ENCODE measurements around the gene RDH16.

Gene RDH16

GRCh38 chr12:56953314-56953713 is 4.1 kb downstream of the RDH16 start:
- H3K4me3 ChIP-seq (ENCODE audit: low read depth, low read length): no peak overlapping the region
- no peaks in the 10 kb centered on the region for H3K9me3 ChIP-seq (ENCODE audit: control insufficient read depth, low read length)
- no peak overlapping the region for H3K4me2 ChIP-seq (ENCODE audit: low read length)
- H3K9ac ChIP-seq: no peak overlapping the region
- H3K4me1 ChIP-seq: no peaks in the 10 kb centered on the region
- H2AFZ ChIP-seq: no peak overlapping the region
- no peaks in the 10 kb centered on the region for H3K27me3 ChIP-seq (ENCODE audit: control insufficient read depth, insufficient read depth, low read length)
- no peaks in the 10 kb centered on the region for H3K79me2 ChIP-seq
- no peaks in the 10 kb centered on the region for H3K36me3 ChIP-seq (ENCODE audit: control insufficient read depth, insufficient read depth, low read length)
- no peak for TF ChIP-seq CTCF (IDR thresholded peaks at IDR 0.05)
- H3K27ac ChIP-seq: no peak overlapping the region

- no peak overlapping the region for H3K9ac ChIP-seq
- no peaks in the 10 kb centered on the region for H3K79me2 ChIP-seq
- no peaks in the 10 kb centered on the region for H3K4me1 ChIP-seq
- H3K27ac ChIP-seq: no peak overlapping the region
- H3K4me2 ChIP-seq (ENCODE audit: low read length): no peak overlapping the region
- no peak overlapping the region for H3K4me3 ChIP-seq (ENCODE audit: low read depth, low read length)
- H2AFZ ChIP-seq: no peak overlapping the region
- H3K27me3 ChIP-seq (ENCODE audit: control insufficient read depth, insufficient read depth, low read length): no peaks in the 10 kb centered on the region
- H3K9me3 ChIP-seq (ENCODE audit: control insufficient read depth, low read length): no peaks in the 10 kb centered on the region
- TF ChIP-seq CTCF (IDR thresholded peaks at IDR 0.05): no peak
- H3K36me3 ChIP-seq (ENCODE audit: control insufficient read depth, insufficient read depth, low read length): no peaks in the 10 kb centered on the region
Observed at GRCh38 chr12:56951582-56952339, 5.6 kb downstream of the RDH16 start.

GRCh38 chr12:56948881-56949280 is 8.5 kb downstream of the RDH16 start:
- no peaks in the 10 kb centered on the region for H3K4me1 ChIP-seq
- H3K4me2 ChIP-seq (ENCODE audit: low read length): no peak overlapping the region
- no peaks in the 10 kb centered on the region for H3K36me3 ChIP-seq (ENCODE audit: control insufficient read depth, insufficient read depth, low read length)
- no peak for TF ChIP-seq CTCF (IDR thresholded peaks at IDR 0.05)
- H3K79me2 ChIP-seq: no peaks in the 10 kb centered on the region
- no peak overlapping the region for H3K9ac ChIP-seq
- no peak overlapping the region for H2AFZ ChIP-seq
- H3K27ac ChIP-seq: no peak overlapping the region
- no peaks in the 10 kb centered on the region for H3K9me3 ChIP-seq (ENCODE audit: control insufficient read depth, low read length)
- H3K27me3 ChIP-seq (ENCODE audit: control insufficient read depth, insufficient read depth, low read length): no peaks in the 10 kb centered on the region
- H3K4me3 ChIP-seq (ENCODE audit: low read depth, low read length): no peak overlapping the region

GRCh38 chr12:56948457-56948777 is 9.0 kb downstream of the RDH16 start:
- no peaks in the 10 kb centered on the region for H3K9me3 ChIP-seq (ENCODE audit: control insufficient read depth, low read length)
- no peak overlapping the region for H3K27ac ChIP-seq
- H3K4me1 ChIP-seq: no peaks in the 10 kb centered on the region
- H3K79me2 ChIP-seq: no peaks in the 10 kb centered on the region
- H3K9ac ChIP-seq: no peak overlapping the region
- H3K4me2 ChIP-seq (ENCODE audit: low read length): no peak overlapping the region
- no peaks in the 10 kb centered on the region for H3K27me3 ChIP-seq (ENCODE audit: control insufficient read depth, insufficient read depth, low read length)
- no peak for TF ChIP-seq CTCF (IDR thresholded peaks at IDR 0.05)
- no peak overlapping the region for H3K4me3 ChIP-seq (ENCODE audit: low read depth, low read length)
- no peak overlapping the region for H2AFZ ChIP-seq
- no peaks in the 10 kb centered on the region for H3K36me3 ChIP-seq (ENCODE audit: control insufficient read depth, insufficient read depth, low read length)
